GM10266 (cell line): ENCODE data around the gene SPATA13.

ENCODE experiments used
- DNase-seq: peaks from one replicate; pipeline ENCODE4 v3.0.0; 2012; ENCODE audit errors: extremely low spot score
- TF ChIP-seq, protein P1 (sequence below): IDR thresholded peaks from 2 replicates; pipeline ENCODE4 v1.5.1; 2012; ENCODE audit warnings: mild to moderate bottlenecking, low read depth; ENCODE audit not compliant: control insufficient read depth, insufficient read depth; ENCODE audit errors: missing control alignments

The SPATA13 gene

DNA sequence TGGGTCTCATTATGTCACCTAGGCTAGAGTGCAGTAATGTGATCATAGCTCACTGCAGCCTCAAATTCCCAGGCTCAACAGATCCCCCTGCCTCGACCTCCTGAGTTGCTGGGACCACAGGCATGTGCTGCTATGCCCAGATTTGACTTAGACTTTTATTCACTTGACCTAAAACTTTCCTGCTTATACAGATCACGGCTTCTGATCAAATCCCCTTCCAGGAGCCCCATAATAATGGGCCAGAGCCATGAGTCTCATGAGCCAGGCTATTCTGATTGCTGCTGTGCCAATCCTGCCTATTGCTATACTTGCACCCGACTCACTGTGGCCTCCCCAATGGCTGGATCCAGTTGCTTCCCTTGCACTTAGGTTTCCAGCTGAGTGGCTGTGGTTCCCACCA is 190.9 kb downstream of the SPATA13 start:
- TF ChIP-seq, protein P1, sequence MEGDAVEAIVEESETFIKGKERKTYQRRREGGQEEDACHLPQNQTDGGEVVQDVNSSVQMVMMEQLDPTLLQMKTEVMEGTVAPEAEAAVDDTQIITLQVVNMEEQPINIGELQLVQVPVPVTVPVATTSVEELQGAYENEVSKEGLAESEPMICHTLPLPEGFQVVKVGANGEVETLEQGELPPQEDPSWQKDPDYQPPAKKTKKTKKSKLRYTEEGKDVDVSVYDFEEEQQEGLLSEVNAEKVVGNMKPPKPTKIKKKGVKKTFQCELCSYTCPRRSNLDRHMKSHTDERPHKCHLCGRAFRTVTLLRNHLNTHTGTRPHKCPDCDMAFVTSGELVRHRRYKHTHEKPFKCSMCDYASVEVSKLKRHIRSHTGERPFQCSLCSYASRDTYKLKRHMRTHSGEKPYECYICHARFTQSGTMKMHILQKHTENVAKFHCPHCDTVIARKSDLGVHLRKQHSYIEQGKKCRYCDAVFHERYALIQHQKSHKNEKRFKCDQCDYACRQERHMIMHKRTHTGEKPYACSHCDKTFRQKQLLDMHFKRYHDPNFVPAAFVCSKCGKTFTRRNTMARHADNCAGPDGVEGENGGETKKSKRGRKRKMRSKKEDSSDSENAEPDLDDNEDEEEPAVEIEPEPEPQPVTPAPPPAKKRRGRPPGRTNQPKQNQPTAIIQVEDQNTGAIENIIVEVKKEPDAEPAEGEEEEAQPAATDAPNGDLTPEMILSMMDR = no peak
- DNase-seq = no peak

DNA sequence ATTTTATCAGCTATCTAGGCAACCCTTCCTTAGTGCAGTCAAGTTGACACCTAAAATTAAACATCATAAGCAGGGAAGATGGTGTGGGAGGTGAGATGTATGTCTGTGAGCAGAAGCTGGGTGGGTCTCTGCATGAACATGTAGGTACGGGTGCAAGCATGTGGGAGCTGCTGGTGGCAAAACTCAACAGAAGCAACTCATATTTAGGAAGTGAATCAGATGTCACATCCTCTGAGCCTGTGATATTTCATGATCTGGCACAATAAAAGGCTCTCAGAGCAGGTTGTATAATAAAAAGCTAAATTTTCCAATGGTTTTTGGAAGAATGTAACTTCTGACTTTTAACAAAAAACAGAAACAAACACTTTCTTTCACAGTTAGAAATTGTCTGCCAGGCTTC is 193.2 kb downstream of the SPATA13 start:
- DNase-seq = no peak
- TF ChIP-seq, protein P1 = no peak

DNA sequence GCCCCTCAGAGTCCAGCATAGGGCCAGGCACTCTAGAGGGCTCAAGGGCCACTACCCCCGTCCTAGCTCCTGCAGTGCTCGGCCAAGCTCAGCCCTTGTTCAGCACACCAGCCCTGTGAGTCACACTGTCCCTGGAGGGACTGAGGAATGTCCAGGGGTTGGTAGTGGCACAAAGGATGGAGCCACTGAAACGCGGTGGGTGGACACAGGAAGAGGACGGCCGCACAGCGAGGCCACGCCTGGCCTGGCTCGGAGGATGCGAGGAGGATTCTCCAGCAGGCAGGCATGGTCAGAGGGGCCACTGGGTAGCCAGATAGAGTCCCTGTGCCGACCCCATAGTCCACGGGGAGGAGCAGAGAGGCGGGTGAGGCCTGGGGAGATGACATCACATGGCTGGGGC is 194.6 kb downstream of the SPATA13 start:
- TF ChIP-seq, protein P1 = no peak
- DNase-seq = no peak

DNA sequence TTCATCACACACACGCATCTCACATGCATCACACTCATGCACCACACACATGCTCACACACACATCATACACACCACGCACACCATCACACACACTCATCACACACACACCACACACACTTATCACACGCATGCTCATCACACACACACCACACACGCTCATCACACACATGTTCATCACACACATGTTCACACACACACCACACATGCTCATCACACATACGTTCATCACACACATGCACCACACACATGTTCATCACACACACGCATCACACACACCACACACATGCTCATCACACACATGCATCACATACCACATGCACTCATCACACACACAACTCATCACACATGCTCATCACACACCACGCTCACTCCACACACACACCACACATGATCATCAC is 195.8 kb downstream of the SPATA13 start:
- DNase-seq = no peak
- TF ChIP-seq, protein P1 = no peak
